ENCODE results near the gene CECR2.

- no peak for TF ChIP-seq FOXP2 (optimal IDR thresholded peaks at IDR 0.05; ENCODE audit: borderline replicate concordance, extremely low read depth, extremely low read length, insufficient read depth)
- TF ChIP-seq REST (IDR thresholded peaks at IDR 0.05; ENCODE audit: insufficient read depth in 1 of 2, low read depth in 2 of 2, low read length in 2 of 2): no peak
- TF ChIP-seq SIN3A (IDR thresholded peaks at IDR 0.05; ENCODE audit: borderline replicate concordance, insufficient read depth, low read length): no peak
- TF ChIP-seq POLR2AphosphoS5 (IDR thresholded peaks at IDR 0.05; ENCODE audit: low read depth, low read length): no peak
- no peak for TF ChIP-seq TAF1 (IDR thresholded peaks at IDR 0.05; ENCODE audit: borderline replicate concordance, insufficient read depth, low read length)
Measured at GRCh38 chr22:17371448-17371847, 2.2 kb downstream of the CECR2 start.

Measured in PFSK-1 (cell line).